ENCODE measurements around the gene PAX8.

DNA sequence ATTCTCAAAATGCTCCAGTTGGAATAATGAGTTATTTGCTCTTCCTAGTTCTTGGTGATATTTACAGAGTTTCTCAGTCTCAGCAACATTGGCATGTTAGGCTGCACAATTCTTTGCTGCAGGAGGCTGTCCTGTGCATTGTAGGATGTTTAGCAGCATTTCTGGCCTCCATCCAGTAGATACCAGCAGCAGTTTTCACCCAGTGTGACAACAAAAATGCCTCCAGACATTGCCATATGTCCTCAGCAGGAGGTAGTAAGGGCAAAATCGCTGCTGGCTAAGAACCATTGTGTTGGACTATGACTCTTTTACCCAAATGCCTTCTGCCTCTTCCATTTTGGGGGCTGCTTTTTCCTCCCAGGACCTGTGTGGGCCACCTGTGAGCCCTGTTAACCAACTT lies 50.4 kb downstream of the PAX8 start:
- TF ChIP-seq POLR2A (IDR thresholded peaks at IDR 0.05) = no peak
- TF ChIP-seq, protein P1, sequence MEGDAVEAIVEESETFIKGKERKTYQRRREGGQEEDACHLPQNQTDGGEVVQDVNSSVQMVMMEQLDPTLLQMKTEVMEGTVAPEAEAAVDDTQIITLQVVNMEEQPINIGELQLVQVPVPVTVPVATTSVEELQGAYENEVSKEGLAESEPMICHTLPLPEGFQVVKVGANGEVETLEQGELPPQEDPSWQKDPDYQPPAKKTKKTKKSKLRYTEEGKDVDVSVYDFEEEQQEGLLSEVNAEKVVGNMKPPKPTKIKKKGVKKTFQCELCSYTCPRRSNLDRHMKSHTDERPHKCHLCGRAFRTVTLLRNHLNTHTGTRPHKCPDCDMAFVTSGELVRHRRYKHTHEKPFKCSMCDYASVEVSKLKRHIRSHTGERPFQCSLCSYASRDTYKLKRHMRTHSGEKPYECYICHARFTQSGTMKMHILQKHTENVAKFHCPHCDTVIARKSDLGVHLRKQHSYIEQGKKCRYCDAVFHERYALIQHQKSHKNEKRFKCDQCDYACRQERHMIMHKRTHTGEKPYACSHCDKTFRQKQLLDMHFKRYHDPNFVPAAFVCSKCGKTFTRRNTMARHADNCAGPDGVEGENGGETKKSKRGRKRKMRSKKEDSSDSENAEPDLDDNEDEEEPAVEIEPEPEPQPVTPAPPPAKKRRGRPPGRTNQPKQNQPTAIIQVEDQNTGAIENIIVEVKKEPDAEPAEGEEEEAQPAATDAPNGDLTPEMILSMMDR (IDR thresholded peaks at IDR 0.05) = no peak

Data from heart left ventricle (tissue), 13 donors.